Measurements from ENCODE around the gene RIT1.

RIT1 gene

GRCh38 chr1:155859234-155859829 lies 51.8 kb downstream of the RIT1 start, which contains the start of gene SYT11:
SYT11 (plus strand) TSS chr1:155859567; CDS start chr1:155859762, 195 bp downstream.
- DNase-seq: peak; percentile 38 to 97 (median 91)

GRCh38 chr1:155858800-155859233 lies 52.3 kb downstream of the RIT1 start:
- DNase-seq: no peak

GRCh38 chr1:155856975-155857930 lies 53.9 kb downstream of the RIT1 start, which contains the start of gene GON4L:
GON4L (minus strand) TSS chr1:155857214; CDS start chr1:155853780, 3,434 bp downstream.
- DNase-seq: peak; percentile 42 to 92 (median 80)

DNA sequence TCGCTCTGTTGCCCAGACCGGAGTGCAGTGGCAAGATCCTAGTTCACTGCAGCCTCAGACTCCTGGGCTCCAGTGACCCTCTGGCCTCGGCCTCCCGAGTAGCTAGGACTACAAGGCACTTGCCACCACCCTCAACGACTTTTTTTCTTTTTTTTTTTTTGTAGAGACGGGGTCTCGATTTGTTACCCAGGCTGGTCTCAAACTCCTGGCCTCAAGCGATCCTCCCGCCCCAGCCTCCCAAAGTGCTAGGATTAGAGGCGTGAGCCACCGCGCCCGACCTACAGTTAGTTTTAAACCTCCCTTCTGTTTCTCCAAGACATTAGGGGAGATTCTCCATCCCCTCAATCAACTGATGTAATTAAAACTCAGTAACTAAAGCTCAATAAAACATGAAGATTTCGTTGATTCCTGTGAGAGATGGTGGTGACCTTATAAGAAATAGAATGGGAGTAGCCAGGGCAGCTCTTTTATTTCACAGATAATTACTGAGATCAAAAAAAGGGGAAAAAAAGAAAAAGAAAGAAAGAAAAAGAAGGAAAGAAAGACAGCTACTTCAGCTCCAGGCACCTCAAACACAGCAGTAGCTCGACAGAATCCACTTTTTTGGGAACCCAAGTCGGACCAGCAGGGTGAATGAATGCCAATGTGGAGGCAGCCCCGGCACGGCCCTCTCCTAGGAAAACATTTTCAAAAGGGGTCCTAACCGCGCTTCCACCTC lies 54.7 kb downstream of the RIT1 start:
- DNase-seq: no peak

GRCh38 chr1:155850345-155850744 lies 60.8 kb downstream of the RIT1 start:
- DNase-seq: no peak

DNA sequence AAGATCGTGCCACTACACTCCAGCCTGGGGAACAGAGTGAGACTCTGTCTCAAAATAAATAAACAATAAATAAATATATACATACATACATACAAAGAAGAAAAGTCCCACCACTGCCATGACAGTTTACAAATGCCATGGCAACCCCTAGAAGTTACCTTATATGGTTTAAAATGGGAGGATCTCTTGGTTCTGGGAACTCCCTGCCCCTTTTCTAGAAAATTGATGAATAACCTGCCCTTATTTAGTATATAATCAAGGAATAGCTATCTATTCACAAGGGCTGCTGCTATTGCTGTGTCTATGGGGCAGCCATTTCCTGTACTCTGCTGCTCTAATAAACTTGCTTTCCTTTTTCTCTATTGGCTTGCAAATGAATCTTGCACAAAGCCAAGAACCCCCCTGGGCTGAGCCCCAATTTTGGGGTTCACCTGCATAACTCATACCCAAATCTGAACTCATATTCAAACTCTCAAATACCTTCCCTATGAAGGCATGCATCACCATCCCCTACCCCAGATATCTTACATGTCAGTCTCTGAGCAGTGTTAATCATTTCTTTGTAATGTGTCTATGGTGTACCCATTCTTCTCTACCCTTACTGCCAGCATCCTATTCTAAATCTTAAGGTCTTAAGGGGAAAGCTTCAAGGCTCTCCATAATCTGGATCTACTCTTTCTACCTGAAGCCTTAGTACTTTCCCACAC lies 63.2 kb downstream of the RIT1 start:
- no peak for DNase-seq
